ENCODE results near the gene SCRN1.
A peak's percentile ranks its signal among the peaks of the same experiment; 100 is the strongest.

SCRN1 gene

DNA sequence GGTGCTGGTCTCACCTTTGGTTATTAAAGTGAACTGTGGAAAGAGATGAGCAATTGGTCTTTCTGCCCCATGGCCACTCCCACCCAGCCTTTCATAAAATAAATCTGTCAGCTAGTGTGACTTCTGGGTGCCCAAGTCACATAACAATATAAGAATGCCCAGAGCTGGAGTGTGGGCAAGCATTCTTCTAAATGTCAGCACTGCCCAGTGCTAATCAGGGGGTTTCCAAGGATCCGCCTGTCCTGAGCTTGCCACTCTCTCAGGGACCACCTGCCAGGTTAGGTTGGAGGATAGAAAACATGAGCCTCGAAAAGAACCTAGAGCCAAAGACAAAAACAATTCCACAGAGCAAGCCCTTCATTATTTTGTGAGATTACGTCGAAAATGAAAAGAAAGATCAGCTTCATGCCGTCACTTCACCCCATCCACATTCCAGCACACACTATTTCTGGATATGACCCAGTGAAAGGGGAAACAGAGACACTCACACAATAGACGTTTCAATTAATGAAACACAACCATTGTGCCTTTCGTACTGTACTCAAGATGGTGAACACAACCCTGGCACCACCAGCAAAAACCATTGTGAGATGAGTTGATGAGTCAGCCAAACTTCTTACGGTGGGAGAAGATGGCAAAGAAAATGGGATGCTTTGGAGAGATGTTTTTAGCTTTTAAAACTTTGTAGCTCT is 30.8 kb downstream of the SCRN1 start:
- no peak for DNase-seq (ENCODE audit: insufficient read length, low spot score)
- FAIRE-seq: no peak
- TF ChIP-seq PAX5 (IDR thresholded peaks at IDR 0.05; ENCODE audit: insufficient read depth, low read length, severe bottlenecking): no peak
- no peak for TF ChIP-seq POLR2AphosphoS5 (IDR thresholded peaks at IDR 0.05; ENCODE audit: low read depth, low read length)
- no peak for TF ChIP-seq SPI1 (IDR thresholded peaks at IDR 0.05; ENCODE audit: low read depth, low read length)
- no peak for TF ChIP-seq POLR2A (IDR thresholded peaks at IDR 0.05; ENCODE audit: low read depth, low read length)
- TF ChIP-seq TAF1 (IDR thresholded peaks at IDR 0.05; ENCODE audit: low read depth, low read length): no peak

DNA sequence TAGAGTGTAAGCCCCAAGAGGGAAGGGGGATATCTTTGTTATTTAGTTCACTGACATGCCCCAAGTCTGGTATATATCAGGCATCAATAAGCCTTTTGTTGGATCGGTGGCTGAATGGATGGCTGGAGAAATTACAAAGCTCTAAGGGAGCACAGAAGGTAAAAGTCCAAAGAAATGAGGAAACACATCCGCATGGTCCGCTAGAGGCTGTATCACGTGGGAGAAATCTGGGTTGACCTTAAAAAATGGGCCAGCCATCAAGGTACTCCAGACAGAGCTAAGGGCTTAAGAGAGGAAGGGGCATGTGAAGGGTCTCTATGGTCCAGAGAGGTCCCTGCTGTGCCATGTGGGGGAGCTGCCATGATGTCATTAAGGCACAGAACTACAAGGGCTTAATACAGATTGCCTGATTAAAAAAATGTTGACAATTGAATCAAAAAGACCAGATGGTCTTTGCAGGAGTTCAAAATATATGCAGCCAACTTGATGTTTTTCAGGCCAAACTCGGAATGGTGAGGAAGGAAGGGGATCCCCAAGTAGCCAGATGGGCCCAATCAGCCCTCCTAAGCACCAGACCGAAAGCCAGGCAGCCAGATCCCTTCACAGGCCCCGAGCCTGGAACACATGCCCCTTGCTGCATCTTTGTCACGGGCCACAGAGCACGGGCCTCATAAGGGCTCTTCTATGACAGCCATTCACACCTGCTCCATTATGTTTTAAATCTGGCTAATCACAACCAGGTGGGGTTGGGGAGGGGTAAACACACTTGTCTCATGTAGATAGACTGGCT is 31.9 kb downstream of the SCRN1 start:
- TF ChIP-seq POLR2A (IDR thresholded peaks at IDR 0.05; ENCODE audit: low read depth, low read length): no peak
- TF ChIP-seq PAX5 (IDR thresholded peaks at IDR 0.05; ENCODE audit: insufficient read depth, low read length, severe bottlenecking): no peak
- no peak for TF ChIP-seq POLR2AphosphoS5 (IDR thresholded peaks at IDR 0.05; ENCODE audit: low read depth, low read length)
- no peak for TF ChIP-seq POU2F2 (IDR thresholded peaks at IDR 0.05; ENCODE audit: low read depth, low read length)
- TF ChIP-seq TAF1 (IDR thresholded peaks at IDR 0.05; ENCODE audit: low read depth, low read length): no peak
- TF ChIP-seq SPI1 (IDR thresholded peaks at IDR 0.05; ENCODE audit: low read depth, low read length): no peak
- DNase-seq (ENCODE audit: insufficient read length, low spot score) (no peak), FAIRE-seq (peak; percentile 56)

DNA sequence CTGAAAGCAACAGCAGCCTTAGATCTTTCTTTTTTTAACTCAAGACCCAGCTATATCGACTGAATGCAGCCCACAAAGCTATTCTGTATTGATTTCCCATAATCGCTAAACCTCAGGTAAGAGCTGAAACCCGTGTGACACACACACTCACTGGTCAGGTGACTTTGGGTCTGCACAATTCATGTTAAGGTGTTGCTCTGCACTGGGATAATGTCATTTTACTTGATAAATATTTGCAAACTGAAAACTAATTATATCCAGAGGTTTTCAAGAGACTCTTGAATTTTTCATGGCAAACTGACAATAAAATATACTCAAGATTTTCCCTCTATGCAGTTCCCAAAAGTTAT is 33.1 kb downstream of the SCRN1 start:
- no peak for FAIRE-seq
- DNase-seq (ENCODE audit: insufficient read length, low spot score): no peak

DNA sequence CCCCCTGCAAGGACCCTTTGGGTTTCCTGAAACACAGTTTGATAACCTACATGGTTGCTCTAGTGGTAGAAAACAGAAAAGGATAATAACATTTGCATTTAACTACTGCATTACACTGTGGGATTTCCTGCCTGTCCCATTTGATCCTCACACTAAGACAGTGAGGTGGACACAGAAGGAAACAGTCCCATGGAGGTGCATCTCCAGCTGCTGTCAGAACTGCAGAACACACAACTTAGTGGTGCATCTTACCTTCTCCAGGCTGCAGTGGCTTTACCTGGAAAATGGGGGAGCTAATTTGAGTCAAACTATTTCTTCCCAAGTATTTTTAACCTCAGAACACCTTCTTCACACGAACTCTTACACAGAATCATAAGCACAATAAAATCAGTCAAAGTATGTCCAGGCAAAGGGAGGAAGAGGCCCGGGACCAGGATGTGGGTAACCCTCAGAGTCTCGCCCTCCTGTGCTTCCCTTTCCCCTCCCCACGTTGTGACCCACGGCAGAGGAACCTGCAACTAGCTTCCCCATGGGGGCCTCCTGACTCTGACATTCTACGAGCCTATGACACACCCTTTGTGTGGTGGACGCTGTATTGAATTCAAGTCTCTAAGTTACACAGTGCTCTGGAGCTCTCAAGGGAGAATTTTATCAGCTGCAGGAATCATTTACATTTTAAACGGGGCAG is 33.7 kb downstream of the SCRN1 start:
- TF ChIP-seq SPI1 (IDR thresholded peaks at IDR 0.05; ENCODE audit: low read depth, low read length): peak; percentile 40; the same call in 1 of the 2 replicates
- no peak for TF ChIP-seq TAF1 (IDR thresholded peaks at IDR 0.05; ENCODE audit: low read depth, low read length)
- FAIRE-seq: peak; percentile 79
- DNase-seq (ENCODE audit: insufficient read length, low spot score): peak; percentile 28

More for the DNA sequence above, 33.1 kb downstream of the SCRN1 start:
- no peak for TF ChIP-seq POLR2A (IDR thresholded peaks at IDR 0.05; ENCODE audit: low read depth, low read length)

DNA sequence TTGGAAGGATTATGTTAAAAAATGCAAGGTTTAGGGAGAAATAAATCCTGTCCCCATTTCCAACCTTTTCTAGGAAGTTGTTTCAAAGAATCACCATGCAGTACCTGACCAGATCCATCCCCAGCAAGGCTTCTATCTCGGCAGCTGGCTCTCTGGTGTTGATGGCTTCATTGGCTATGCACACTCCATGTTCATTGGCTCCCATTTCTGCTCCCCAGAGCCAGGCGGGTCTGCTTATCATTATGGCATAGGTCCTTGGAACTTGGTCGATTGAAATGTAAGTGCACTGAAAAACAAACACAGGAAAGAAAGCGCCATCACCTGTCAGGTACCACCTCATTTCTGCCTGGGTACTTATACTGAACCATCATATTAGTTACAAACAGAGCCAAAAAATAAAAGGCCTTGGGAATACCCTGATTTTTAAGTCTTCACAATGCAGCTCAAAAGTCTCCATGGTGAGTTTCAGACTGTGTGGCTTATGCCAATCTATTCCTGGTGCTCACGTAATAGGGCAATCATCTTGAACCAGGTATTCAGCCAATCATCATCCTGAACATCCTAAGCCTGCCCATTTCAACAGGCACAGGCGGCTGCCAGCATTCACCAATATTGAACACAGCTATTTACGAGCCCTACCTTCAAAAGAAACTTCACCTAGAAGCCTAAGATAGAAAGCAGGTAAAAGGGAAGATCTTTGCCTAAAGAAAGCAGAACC is 34.4 kb downstream of the SCRN1 start:
- TF ChIP-seq SPI1 (IDR thresholded peaks at IDR 0.05; ENCODE audit: low read depth, low read length) (no peak), POLR2AphosphoS5 (IDR thresholded peaks at IDR 0.05; ENCODE audit: low read depth, low read length) (no peak), PAX5 (IDR thresholded peaks at IDR 0.05; ENCODE audit: insufficient read depth, low read length, severe bottlenecking) (no peak), POLR2A (IDR thresholded peaks at IDR 0.05; ENCODE audit: low read depth, low read length) (no peak), TAF1 (IDR thresholded peaks at IDR 0.05; ENCODE audit: low read depth, low read length) (no peak), POU2F2 (IDR thresholded peaks at IDR 0.05; ENCODE audit: low read depth, low read length) (no peak)
- FAIRE-seq: no peak
- no peak for DNase-seq (ENCODE audit: insufficient read length, low spot score)

DNA sequence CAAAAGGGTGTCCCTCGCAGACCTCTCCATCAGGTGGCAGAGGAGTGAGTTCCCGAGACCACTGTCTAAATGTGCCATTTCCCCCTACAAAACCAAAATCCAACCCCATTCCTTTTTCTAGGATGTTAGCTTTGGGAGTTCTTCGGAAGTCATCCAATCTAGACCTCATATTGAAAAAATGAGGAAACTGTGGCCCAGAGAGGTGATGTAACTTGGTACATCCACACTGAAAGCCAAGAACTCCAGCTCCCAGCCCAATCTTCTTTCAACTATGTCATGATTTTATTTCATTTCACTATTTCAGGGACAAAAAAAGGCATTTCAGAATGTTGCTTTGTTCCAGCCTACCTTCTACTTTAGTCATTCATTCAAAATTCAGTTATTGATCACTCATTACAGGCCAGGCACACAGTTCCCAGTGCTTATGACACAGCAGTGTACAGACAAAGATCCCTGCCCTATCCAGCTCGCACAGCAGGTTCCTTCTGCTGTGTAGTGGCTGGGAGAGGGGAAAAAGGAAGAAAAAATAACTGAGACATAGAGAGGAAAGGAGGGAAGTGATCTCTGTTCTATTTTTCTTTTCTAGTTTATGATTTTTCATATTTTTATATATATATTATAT is 35.8 kb downstream of the SCRN1 start:
- FAIRE-seq: no peak
- TF ChIP-seq TAF1 (IDR thresholded peaks at IDR 0.05; ENCODE audit: low read depth, low read length): no peak
- no peak for TF ChIP-seq SPI1 (IDR thresholded peaks at IDR 0.05; ENCODE audit: low read depth, low read length)
- no peak for DNase-seq (ENCODE audit: insufficient read length, low spot score)

DNA sequence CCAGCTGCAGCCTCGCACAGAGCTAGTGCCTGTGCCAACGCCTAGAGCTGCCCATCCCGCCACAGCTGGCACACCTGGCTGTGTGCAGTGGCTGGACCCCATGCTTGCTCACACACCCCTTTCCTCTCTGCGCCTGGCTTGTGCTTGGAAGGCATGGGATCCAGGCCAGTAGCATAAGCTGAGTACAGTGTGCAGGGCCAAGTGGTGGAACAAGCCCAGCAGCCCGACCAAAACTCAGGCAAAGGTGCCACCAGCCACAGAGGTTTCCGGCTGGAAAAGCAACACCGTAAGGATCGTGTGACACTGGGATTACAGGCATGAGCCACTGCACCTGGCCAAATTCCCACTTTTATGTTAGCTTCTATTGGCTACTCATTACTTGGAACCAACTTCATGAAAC is 38.4 kb downstream of the SCRN1 start:
- FAIRE-seq (no peak), DNase-seq (ENCODE audit: insufficient read length, low spot score) (no peak)
- TF ChIP-seq PAX5 (IDR thresholded peaks at IDR 0.05; ENCODE audit: insufficient read depth, low read length, severe bottlenecking): no peak
- no peak for TF ChIP-seq POU2F2 (IDR thresholded peaks at IDR 0.05; ENCODE audit: low read depth, low read length)
- TF ChIP-seq POLR2AphosphoS5 (IDR thresholded peaks at IDR 0.05; ENCODE audit: low read depth, low read length): no peak
- TF ChIP-seq TAF1 (IDR thresholded peaks at IDR 0.05; ENCODE audit: low read depth, low read length): no peak
- TF ChIP-seq POLR2A (IDR thresholded peaks at IDR 0.05; ENCODE audit: low read depth, low read length): no peak
- TF ChIP-seq SPI1 (IDR thresholded peaks at IDR 0.05; ENCODE audit: low read depth, low read length): no peak

DNA sequence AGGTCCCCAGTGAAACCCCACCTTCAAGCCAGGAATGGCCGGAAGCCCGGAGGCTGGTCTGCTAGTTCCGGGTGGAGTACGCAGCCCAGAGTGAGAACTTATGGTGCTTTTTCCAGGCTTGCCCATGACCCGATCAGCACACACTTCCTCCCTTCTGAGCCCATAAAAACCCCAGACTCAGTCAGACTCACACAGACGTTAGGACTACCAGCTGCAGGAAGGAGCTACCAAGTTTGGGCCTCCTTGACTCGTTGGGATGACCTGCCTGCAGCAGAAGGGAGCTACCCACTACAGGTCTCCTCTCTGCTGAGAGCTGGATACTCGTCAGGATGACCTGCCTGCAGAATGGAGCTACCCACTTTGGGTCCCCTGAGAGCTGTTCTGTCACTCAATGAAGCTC is 39.1 kb downstream of the SCRN1 start:
- TF ChIP-seq POLR2A (IDR thresholded peaks at IDR 0.05; ENCODE audit: low read depth, low read length) (no peak), POLR2AphosphoS5 (IDR thresholded peaks at IDR 0.05; ENCODE audit: low read depth, low read length) (no peak), POU2F2 (IDR thresholded peaks at IDR 0.05; ENCODE audit: low read depth, low read length) (no peak), TAF1 (IDR thresholded peaks at IDR 0.05; ENCODE audit: low read depth, low read length) (no peak), PAX5 (IDR thresholded peaks at IDR 0.05; ENCODE audit: insufficient read depth, low read length, severe bottlenecking) (no peak), SPI1 (IDR thresholded peaks at IDR 0.05; ENCODE audit: low read depth, low read length) (no peak)
- DNase-seq (ENCODE audit: insufficient read length, low spot score): no peak
- FAIRE-seq: no peak

DNA sequence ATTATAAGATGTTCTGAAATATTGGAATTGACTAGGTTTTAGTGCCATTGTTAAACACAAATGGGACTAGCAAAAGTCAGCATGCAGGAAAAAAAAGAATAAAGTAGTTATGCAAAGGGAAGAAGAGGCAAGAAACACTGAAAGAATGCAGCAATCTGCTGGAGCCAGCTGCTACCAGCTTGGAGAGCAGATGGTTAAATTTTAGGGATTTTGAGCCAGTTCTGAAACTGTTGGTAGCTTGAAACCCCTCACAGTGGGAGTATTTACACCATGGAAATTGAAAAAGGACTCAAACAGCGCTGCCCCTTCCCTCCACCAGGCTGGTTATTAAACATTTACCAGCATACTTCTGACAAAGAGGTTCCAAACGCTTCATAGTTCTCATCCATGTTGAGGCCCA is 41.0 kb downstream of the SCRN1 start:
- DNase-seq (ENCODE audit: insufficient read length, low spot score): no peak
- no peak for TF ChIP-seq POLR2A (IDR thresholded peaks at IDR 0.05; ENCODE audit: low read depth, low read length)
- TF ChIP-seq SPI1 (IDR thresholded peaks at IDR 0.05; ENCODE audit: low read depth, low read length): no peak
- TF ChIP-seq TAF1 (IDR thresholded peaks at IDR 0.05; ENCODE audit: low read depth, low read length): no peak
- TF ChIP-seq PAX5 (IDR thresholded peaks at IDR 0.05; ENCODE audit: insufficient read depth, low read length, severe bottlenecking): no peak
- no peak for TF ChIP-seq POU2F2 (IDR thresholded peaks at IDR 0.05; ENCODE audit: low read depth, low read length)
- TF ChIP-seq POLR2AphosphoS5 (IDR thresholded peaks at IDR 0.05; ENCODE audit: low read depth, low read length): no peak
- FAIRE-seq: no peak

Measured in GM12891 (cell line).